ENCODE data around the gene GRIA4. TPM values are rescaled to one million over a fixed set of nuclear protein-coding genes. Genes with fewer than 3 reads are reported as not detected.

The GRIA4 gene
- total and polyA plus RNA-seq, 2 of the 13 experiments (the other 11 are each of a cell fraction or from before 2014, with no cell fraction given) = not detected

GRCh38 chr11:105719073-105719822 is 109.4 kb downstream of the GRIA4 start:
- CTCF ChIA-PET (ENCODE audit: low intra/inter-chr PET ratio, low total read pairs) = no interaction called here
- ATAC-seq (peak; percentile 78), DNase-seq (ENCODE audit: low spot score) (peak; percentile 49), FAIRE-seq (no peak)
- in situ Hi-C loops (cut with HindIII; ENCODE audit: extremely low pct_ligation_motif_present, low pct_unique_long_range_greater_than_20kb) = no loop called here
- Histone ChIP-seq H3K9me3 (ENCODE audit: low read length) (no peaks in the 10 kb centered on the region), H3K4me2 (ENCODE audit: low read depth, low read length) (no peak overlapping the region), H4K20me1 (ENCODE audit: insufficient read depth, low read length) (no peaks in the 10 kb centered on the region), H2AFZ (ENCODE audit: low read length) (no peak overlapping the region), H3K36me3 (replicated peaks in 1 of 2; ENCODE audit: control insufficient read depth in 1 of 2, insufficient read depth in 2 of 2, low read length in 2 of 2) (no peaks in the 10 kb centered on the region), H3K79me2 (ENCODE audit: insufficient read depth, low read length) (no peaks in the 10 kb centered on the region), H3K9ac (ENCODE audit: insufficient read depth, low read depth, low read length) (no peak overlapping the region), H3K27ac (ENCODE audit: extremely low read length, insufficient read depth, low read length) (no peak overlapping the region), H3K4me1 (ENCODE audit: insufficient read depth, low read length) (no peaks in the 10 kb centered on the region), H3K4me3 (replicated peaks in 1 of 3; ENCODE audit: insufficient read depth in 1 of 3, low read depth in 2 of 3, low read length in 3 of 3) (no peak overlapping the region), H3K27me3 (ENCODE audit: control insufficient read depth in 1 of 2, insufficient read depth in 2 of 2, low read length in 2 of 2) (no peaks in the 10 kb centered on the region)
- intact Hi-C loops (cut with micrococcal nuclease; ENCODE audit: unreplicated experiment) = no loop called here
- POLR2A ChIA-PET = no interaction called here
- TF ChIP-seq FOSL2 (CRISPR knock-in tag; IDR thresholded peaks at IDR 0.05) (peak; percentile 28; the same call in 1 of the 2 replicates), ZBTB7B (CRISPR knock-in tag; IDR thresholded peaks at IDR 0.05) (no peak), MAFF (IDR thresholded peaks at IDR 0.05; ENCODE audit: low read depth, low read length) (peak; percentile 69), ZNF235 (CRISPR knock-in tag; IDR thresholded peaks at IDR 0.05; ENCODE audit: borderline replicate concordance) (no peak), MAFK (conservative IDR thresholded peaks at IDR 0.05 in 1 of 2, IDR thresholded peaks at IDR 0.05 in 1 of 2; ENCODE audit: low read length in 2 of 2) (peak; percentile 35 to 47; a peak in 2 of 4 replicates)
- BruUV-seq (replicated peaks) = no TSS peak
- 15% methylated on average over 11 of the region's 11 CpGs for WGBS (ENCODE audit: low lambda C conversion rate)

- H3K27ac ChIP-seq (ENCODE audit: extremely low read length, insufficient read depth, low read length) = no peak overlapping the region
- FAIRE-seq = no peak
- WGBS (ENCODE audit: low lambda C conversion rate) = 0% methylated on average over 2 of the region's 2 CpGs
- in situ Hi-C loops (cut with HindIII; ENCODE audit: extremely low pct_ligation_motif_present, low pct_unique_long_range_greater_than_20kb) = no loop called here
- H3K9me3 ChIP-seq (ENCODE audit: low read length) = no peaks in the 10 kb centered on the region
- no peaks in the 10 kb centered on the region for H3K4me1 ChIP-seq (ENCODE audit: insufficient read depth, low read length)
- H3K27me3 ChIP-seq (ENCODE audit: control insufficient read depth in 1 of 2, insufficient read depth in 2 of 2, low read length in 2 of 2) = no peaks in the 10 kb centered on the region
- no peaks in the 10 kb centered on the region for H4K20me1 ChIP-seq (ENCODE audit: insufficient read depth, low read length)
- ChIA-PET CTCF (ENCODE audit: low intra/inter-chr PET ratio, low total read pairs) (no interaction called here), POLR2A (no interaction called here)
- no peak for ATAC-seq
- H3K4me2 ChIP-seq (ENCODE audit: low read depth, low read length) = no peak overlapping the region
- H3K79me2 ChIP-seq (ENCODE audit: insufficient read depth, low read length) = no peaks in the 10 kb centered on the region
- no peak overlapping the region for H3K9ac ChIP-seq (ENCODE audit: insufficient read depth, low read depth, low read length)
- intact Hi-C loops (cut with micrococcal nuclease; ENCODE audit: unreplicated experiment) = no loop called here
- no TSS peak for BruUV-seq (replicated peaks)
- H2AFZ ChIP-seq (ENCODE audit: low read length) = no peak overlapping the region
- TF ChIP-seq ZNF775 (CRISPR knock-in tag; IDR thresholded peaks at IDR 0.05; ENCODE audit: borderline replicate concordance) = no peak
- no peak for TF ChIP-seq ZNF460 (CRISPR knock-in tag; IDR thresholded peaks at IDR 0.05; ENCODE audit: borderline replicate concordance)
- no peak for TF ChIP-seq FOXO4 (CRISPR knock-in tag; conservative IDR thresholded peaks at IDR 0.05)
- no peaks in the 10 kb centered on the region for H3K36me3 ChIP-seq (replicated peaks in 1 of 2; ENCODE audit: control insufficient read depth in 1 of 2, insufficient read depth in 2 of 2, low read length in 2 of 2)
- no peak overlapping the region for H3K4me3 ChIP-seq (replicated peaks in 1 of 3; ENCODE audit: insufficient read depth in 1 of 3, low read depth in 2 of 3, low read length in 3 of 3)
- no peak for DNase-seq (ENCODE audit: low spot score)
Observed at GRCh38 chr11:105720096-105720495, 110.2 kb downstream of the GRIA4 start.
